MM.1S (cell line): ENCODE results near the gene KRTAP5-3.

Source experiments
- DNase-seq: peaks from one replicate; pipeline ENCODE4 v3.0.0-alpha.2; 2015
- H2AFZ ChIP-seq: fragments of 300-600 bp; sonication (generic); 2 replicates; pipeline ENCODE4 v1.6.0; 2016; ENCODE audit warnings: antibody characterized with exemption, low read length
- H3F3A ChIP-seq: fragments of 300-600 bp; sonication (generic); 2 replicates; pipeline ENCODE4 v1.6.1; 2016; ENCODE audit warnings: mild to moderate bottlenecking, antibody characterized with exemption, low read length, moderate library complexity, mixed read lengths; ENCODE audit not compliant: insufficient read depth
- H3K27ac ChIP-seq: fragments of 300-600 bp; sonication (generic); 2 replicates; pipeline ENCODE4 v1.5.1; 2016; ENCODE audit warnings: mild to moderate bottlenecking, low read length
- H3K27me3 ChIP-seq: fragments of 300-600 bp; sonication (generic); replicated peaks from 2 replicates; pipeline ENCODE4 v1.6.0; 2016; ENCODE audit warnings: low read length; ENCODE audit not compliant: insufficient read depth
- H3K36me3 ChIP-seq: fragments of 300-600 bp; sonication (generic); replicated peaks from 2 replicates; pipeline ENCODE4 v1.6.1; 2016; ENCODE audit warnings: mild to moderate bottlenecking, low read length, mixed read lengths; ENCODE audit not compliant: insufficient read depth
- H3K4me1 ChIP-seq: fragments of 300-600 bp; sonication (generic); 2 replicates; pipeline ENCODE4 v1.6.1; 2016; ENCODE audit warnings: low read length, mixed read lengths
- H3K4me2 ChIP-seq: fragments of 300-600 bp; sonication (generic); 2 replicates; pipeline ENCODE4 v1.6.0; 2016; ENCODE audit warnings: low read depth, low read length
- H3K4me3 ChIP-seq: fragments of 300-600 bp; sonication (generic); 2 replicates; pipeline ENCODE4 v1.5.1; 2016; ENCODE audit warnings: low read length, mixed read lengths
- H3K79me2 ChIP-seq: fragments of 300-600 bp; sonication (generic); 2 replicates; pipeline ENCODE4 v1.6.1; 2016; ENCODE audit warnings: mixed run types, low read length, mixed read lengths
- H3K9ac ChIP-seq: fragments of 300-600 bp; sonication (generic); 2 replicates; pipeline ENCODE4 v1.6.1; 2016; ENCODE audit warnings: low read length, mixed read lengths
- H3K9me2 ChIP-seq: fragments of 300-600 bp; sonication (generic); replicated peaks from 2 replicates; pipeline ENCODE4 v1.6.1; 2016; ENCODE audit warnings: mild to moderate bottlenecking, low read length, mixed read lengths; ENCODE audit not compliant: insufficient read depth
- H3K9me3 ChIP-seq: fragments of 300-600 bp; sonication (generic); replicated peaks from 2 replicates; pipeline ENCODE4 v1.6.1; 2016; ENCODE audit warnings: mild to moderate bottlenecking, low read length, mixed read lengths; ENCODE audit not compliant: insufficient read depth
- H4K20me1 ChIP-seq: fragments of 300-600 bp; sonication (generic); 2 replicates; pipeline ENCODE4 v1.6.1; 2016; ENCODE audit warnings: mild to moderate bottlenecking, low read length, moderate library complexity, mixed read lengths; ENCODE audit not compliant: insufficient read depth
- EZH2 ChIP-seq: fragments of 300-600 bp; sonication (generic); optimal IDR thresholded peaks from 2 replicates; pipeline ENCODE3; 2017; ENCODE audit warnings: low read depth, mild to moderate bottlenecking, antibody characterized with exemption, low read length, mixed read lengths
- EZH2phosphoT487 ChIP-seq: fragments of 300-600 bp; sonication (generic); IDR thresholded peaks from 2 replicates; pipeline ENCODE4 v1.6.1; 2018; ENCODE audit warnings: antibody characterized with exemption, low read length
- TF ChIP-seq, protein P1 (sequence below): fragments of 300-600 bp; sonication (generic); IDR thresholded peaks from 2 replicates; pipeline ENCODE4 v1.5.1; 2016; ENCODE audit warnings: antibody characterized with exemption, low read length, mixed read lengths

Gene KRTAP5-3, protein sequence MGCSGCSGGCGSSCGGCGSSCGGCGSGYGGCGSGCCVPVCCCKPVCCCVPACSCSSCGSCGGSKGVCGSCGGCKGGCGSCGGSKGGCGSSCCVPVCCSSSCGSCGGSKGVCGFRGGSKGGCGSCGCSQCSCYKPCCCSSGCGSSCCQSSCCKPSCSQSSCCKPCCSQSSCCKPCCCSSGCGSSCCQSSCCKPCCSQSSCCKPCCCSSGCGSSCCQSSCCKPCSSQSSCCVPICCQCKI

DNA sequence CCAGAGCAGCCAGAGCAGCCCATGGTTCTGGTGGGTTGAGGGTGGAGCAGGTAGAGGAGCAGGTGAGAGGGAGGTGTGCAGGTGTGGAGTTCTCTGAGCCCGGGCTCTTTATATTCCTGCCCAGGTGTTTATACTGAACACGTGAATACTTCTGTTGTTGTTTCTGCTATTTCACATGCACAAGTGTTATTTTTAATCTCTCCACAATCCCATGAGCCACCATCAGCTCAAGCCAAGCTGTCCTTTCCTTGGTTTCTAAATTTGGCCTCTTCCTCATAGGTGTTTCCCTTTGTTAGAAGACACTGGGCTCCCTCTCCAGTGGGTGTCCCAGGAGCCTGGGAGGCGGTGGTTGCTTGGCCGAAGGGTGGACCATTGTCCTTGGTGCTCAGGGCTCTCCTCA lies at the start of gene KRTAP5-3:
Gene KRTAP5-3 (minus strand): TSS at position 101 of the 400 bp plus-strand sequence. CDS start 78 bp downstream, at position 23.
- TF ChIP-seq, protein P1, sequence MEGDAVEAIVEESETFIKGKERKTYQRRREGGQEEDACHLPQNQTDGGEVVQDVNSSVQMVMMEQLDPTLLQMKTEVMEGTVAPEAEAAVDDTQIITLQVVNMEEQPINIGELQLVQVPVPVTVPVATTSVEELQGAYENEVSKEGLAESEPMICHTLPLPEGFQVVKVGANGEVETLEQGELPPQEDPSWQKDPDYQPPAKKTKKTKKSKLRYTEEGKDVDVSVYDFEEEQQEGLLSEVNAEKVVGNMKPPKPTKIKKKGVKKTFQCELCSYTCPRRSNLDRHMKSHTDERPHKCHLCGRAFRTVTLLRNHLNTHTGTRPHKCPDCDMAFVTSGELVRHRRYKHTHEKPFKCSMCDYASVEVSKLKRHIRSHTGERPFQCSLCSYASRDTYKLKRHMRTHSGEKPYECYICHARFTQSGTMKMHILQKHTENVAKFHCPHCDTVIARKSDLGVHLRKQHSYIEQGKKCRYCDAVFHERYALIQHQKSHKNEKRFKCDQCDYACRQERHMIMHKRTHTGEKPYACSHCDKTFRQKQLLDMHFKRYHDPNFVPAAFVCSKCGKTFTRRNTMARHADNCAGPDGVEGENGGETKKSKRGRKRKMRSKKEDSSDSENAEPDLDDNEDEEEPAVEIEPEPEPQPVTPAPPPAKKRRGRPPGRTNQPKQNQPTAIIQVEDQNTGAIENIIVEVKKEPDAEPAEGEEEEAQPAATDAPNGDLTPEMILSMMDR, result no peak
- TF ChIP-seq EZH2phosphoT487 (no peak), EZH2 (no peak)
- H3K9me2 ChIP-seq, result no peaks in the 10 kb centered on the region
- no peaks in the 10 kb centered on the region for H3K36me3 ChIP-seq
- H3K4me1 ChIP-seq, result peaks cover 19% of the 10 kb centered on the region
- no peak within 1 kb of the TSS for H2AFZ ChIP-seq
- no peaks in the 10 kb centered on the region for H3F3A ChIP-seq
- no peak within 1 kb of the TSS for H3K4me2 ChIP-seq
- no peak within 1 kb of the TSS for H3K4me3 ChIP-seq
- H3K9ac ChIP-seq, result no peak within 1 kb of the TSS
- no peak for DNase-seq
- H4K20me1 ChIP-seq, result peaks cover 10% of the 10 kb centered on the region
- no peaks in the 10 kb centered on the region for H3K9me3 ChIP-seq
- H3K27me3 ChIP-seq, result peaks cover 93% of the 10 kb centered on the region
- H3K27ac ChIP-seq, result no peak within 1 kb of the TSS
- no peaks in the 10 kb centered on the region for H3K79me2 ChIP-seq

- Histone ChIP-seq H3K9me2 (no peaks in the 10 kb centered on the region), H3K27me3 (peaks cover 91% of the 10 kb centered on the region), H3K4me3 (no peak overlapping the region), H3K4me1 (no peaks in the 10 kb centered on the region), H4K20me1 (no peaks in the 10 kb centered on the region), H3K36me3 (no peaks in the 10 kb centered on the region), H3K4me2 (no peak overlapping the region), H3F3A (no peaks in the 10 kb centered on the region), H3K9me3 (no peaks in the 10 kb centered on the region), H2AFZ (no peak overlapping the region), H3K9ac (no peak overlapping the region), H3K79me2 (no peaks in the 10 kb centered on the region), H3K27ac (no peak overlapping the region)
- DNase-seq, result no peak
- TF ChIP-seq, protein P1, result no peak
- TF ChIP-seq EZH2, result no peak
- TF ChIP-seq EZH2phosphoT487, result no peak
Measured at GRCh38 chr11:1656670-1657069, 48.4 kb upstream of the KRTAP5-3 start.

DNA sequence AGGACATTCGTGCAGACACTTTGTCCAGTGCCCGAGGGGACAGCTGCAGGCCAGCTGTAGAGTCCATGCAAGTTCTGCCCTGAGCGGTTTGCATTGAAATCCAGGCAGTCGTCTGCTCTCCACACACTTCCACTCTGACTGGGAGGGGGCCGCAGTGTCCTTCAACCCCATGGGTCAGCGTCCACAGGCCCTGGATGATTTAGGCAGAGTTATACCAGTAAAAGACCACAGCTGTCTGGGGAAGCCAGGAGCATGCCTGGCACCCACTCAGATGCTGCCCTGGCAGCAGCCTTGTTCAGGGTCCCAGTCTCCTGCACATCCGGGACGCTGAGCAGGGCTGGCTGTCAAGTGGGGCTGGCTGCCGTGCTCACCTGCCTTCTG lies 47.8 kb upstream of the KRTAP5-3 start:
- H3K27ac ChIP-seq, result no peak overlapping the region

DNA sequence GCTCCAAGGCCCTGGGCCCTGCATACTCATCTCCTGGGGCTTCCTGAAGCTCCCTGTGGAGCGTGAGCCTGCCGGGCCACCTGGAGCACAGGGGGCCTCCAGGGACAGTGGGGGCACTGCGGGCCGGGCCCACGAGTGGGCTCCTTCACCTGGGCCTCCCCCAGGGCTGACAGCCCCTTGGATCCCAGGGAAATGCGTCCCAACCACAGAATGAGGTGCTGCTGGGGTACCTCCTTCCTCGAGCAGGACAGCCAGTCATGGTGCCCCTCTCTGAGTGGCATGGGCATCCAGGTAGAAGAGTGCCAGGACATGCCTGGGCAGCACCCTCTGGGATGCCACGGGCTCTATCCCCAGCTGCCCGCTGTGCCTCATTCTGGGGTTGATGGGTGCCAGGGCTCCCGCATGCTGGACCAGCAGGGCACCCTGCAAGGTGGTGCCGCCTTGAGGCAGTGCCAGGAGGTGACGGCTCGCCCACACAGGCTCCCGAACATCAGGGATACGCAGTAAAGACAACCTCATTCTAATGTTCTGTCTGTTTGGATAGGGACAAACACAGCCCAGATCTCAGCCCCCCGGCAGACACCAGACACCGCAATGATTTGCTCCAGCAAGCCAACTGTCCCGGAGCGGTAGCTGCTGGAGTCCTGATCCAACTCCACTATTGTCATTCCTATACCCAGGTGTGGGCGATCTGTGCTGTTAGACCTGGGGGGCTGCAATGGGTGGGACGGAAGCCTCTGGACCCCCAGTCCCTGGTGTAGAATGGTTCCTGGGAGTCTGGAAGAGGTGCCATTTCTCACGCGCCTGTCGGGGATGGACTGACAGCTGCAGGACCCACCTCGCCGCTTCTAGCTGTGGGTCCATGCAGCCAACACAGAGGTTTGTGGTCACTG lies 47.2 kb upstream of the KRTAP5-3 start:
- H3K9me3 ChIP-seq, result no peaks in the 10 kb centered on the region
- no peaks in the 10 kb centered on the region for H3K79me2 ChIP-seq
- no peak for DNase-seq
- H3K36me3 ChIP-seq, result no peaks in the 10 kb centered on the region
- peaks cover 100% of the 10 kb centered on the region for H3K27me3 ChIP-seq
- no peak overlapping the region for H3K9ac ChIP-seq
- H3F3A ChIP-seq, result no peaks in the 10 kb centered on the region
- H3K27ac ChIP-seq, result no peak overlapping the region
- TF ChIP-seq, protein P1, result no peak
- TF ChIP-seq EZH2phosphoT487 (no peak), EZH2 (no peak)
- H4K20me1 ChIP-seq, result no peaks in the 10 kb centered on the region
- no peaks in the 10 kb centered on the region for H3K4me1 ChIP-seq
- H3K4me3 ChIP-seq, result no peak overlapping the region
- H3K9me2 ChIP-seq, result no peaks in the 10 kb centered on the region
- H3K4me2 ChIP-seq, result no peak overlapping the region
- H2AFZ ChIP-seq, result no peak overlapping the region

More for the DNA sequence above, 47.8 kb upstream of the KRTAP5-3 start:
- H3K9me2 ChIP-seq, result no peaks in the 10 kb centered on the region
- H3F3A ChIP-seq, result no peaks in the 10 kb centered on the region
- peaks cover 96% of the 10 kb centered on the region for H3K27me3 ChIP-seq
- no peak overlapping the region for H3K9ac ChIP-seq
- H3K36me3 ChIP-seq, result no peaks in the 10 kb centered on the region
- no peak overlapping the region for H3K4me3 ChIP-seq
- no peak overlapping the region for H2AFZ ChIP-seq
- no peak for TF ChIP-seq EZH2phosphoT487
- no peak for TF ChIP-seq EZH2
- H3K9me3 ChIP-seq, result no peaks in the 10 kb centered on the region
- no peaks in the 10 kb centered on the region for H4K20me1 ChIP-seq
- H3K4me2 ChIP-seq, result no peak overlapping the region
- DNase-seq, result no peak
- no peaks in the 10 kb centered on the region for H3K79me2 ChIP-seq
- no peaks in the 10 kb centered on the region for H3K4me1 ChIP-seq
